Lung (tissue), 12 donors: Measurements from ENCODE around the gene STK25. TPM values are rescaled to one million over a fixed set of nuclear protein-coding genes. Genes with fewer than 3 reads are reported as not detected.

ENCODE experiments used
- ATAC-seq: fragments of 200-7000 bp; cut with Tn5 transposase; one replicate; pipeline ENCODE4 v1.9.1; 2020; ENCODE audit warnings: moderate number of reproducible peaks; ENCODE audit not compliant: insufficient read depth, low FRiP score
- DNase-seq, 3 donors: peaks; one replicate each; pipeline ENCODE4 v3.0.0-alpha.2; 2013 to 2017
- H3K27ac ChIP-seq, 2 donors: one replicate each; pipeline ENCODE4 v1.5.1; 2013; ENCODE audit warnings: mild to moderate bottlenecking in 2 of 2, moderate library complexity in 2 of 2, control low read depth in 1 of 2, inconsistent platforms in 1 of 2, low read depth in 1 of 2, low read length in 1 of 2
- H3K27me3 ChIP-seq, 3 donors: one replicate each; pipeline ENCODE4 v1.5.1; 2013; ENCODE audit warnings: low read length in 2 of 3; ENCODE audit not compliant: control insufficient read depth in 3 of 3, insufficient read depth in 3 of 3
- H3K36me3 ChIP-seq, 4 donors: one replicate each; pipeline ENCODE4 v1.5.1; 2013; ENCODE audit warnings: low read length in 4 of 4, mild to moderate bottlenecking in 1 of 4, moderate library complexity in 1 of 4; ENCODE audit not compliant: control insufficient read depth in 4 of 4, insufficient read depth in 4 of 4
- H3K4me1 ChIP-seq, 5 donors: one replicate each; pipeline ENCODE4 v1.5.1; 2013; ENCODE audit warnings: low read length in 5 of 5, mild to moderate bottlenecking in 2 of 5, moderate library complexity in 1 of 5; ENCODE audit not compliant: control insufficient read depth in 5 of 5, insufficient read depth in 5 of 5
- H3K4me3 ChIP-seq: one replicate; pipeline ENCODE4 v1.5.1; 2013; ENCODE audit warnings: mild to moderate bottlenecking, control low read depth, moderate library complexity
- H3K9ac ChIP-seq, 2 donors: one replicate each; pipeline ENCODE4 v1.5.1; 2013; ENCODE audit warnings: low read length in 2 of 2, control low read depth in 1 of 2; ENCODE audit not compliant: insufficient read depth in 1 of 2
- H3K9me3 ChIP-seq, 4 donors: one replicate each; pipeline ENCODE4 v1.5.1; 2013; ENCODE audit warnings: low read length in 3 of 4, mild to moderate bottlenecking in 1 of 4, moderate library complexity in 1 of 4; ENCODE audit not compliant: control insufficient read depth in 4 of 4, insufficient read depth in 3 of 4
- WGBS, 2 donors: extraction: QIAGEN DNeasy Blood & Tissue Kit; methylation state at CpG; one replicate each; pipeline ENCODE4 v1.1.7; 2013; 5-methylcytosine and 5-hydroxymethylcytosine counted together
- polyA plus RNA-seq, 2 donors: library from polyadenylated mRNA; stranded (reverse); fragments of 200-250 nt; gene quantifications; one replicate each; pipeline ENCODE4 v1.2.1, GENCODE V29; 2013
- total RNA-seq, 2 donors: library from RNA; depleted of rRNA in 1 of 2; stranded (reverse); fragments of >200 nt in 1 of 2; gene quantifications; one replicate each; pipeline ENCODE4 v1.2.1, GENCODE V29; 2014 to 2021
- TF ChIP-seq, protein P1 (sequence below): IDR thresholded peaks from 2 replicates; pipeline ENCODE4 v1.5.1; 2012; ENCODE audit warnings: mild to moderate bottlenecking; ENCODE audit errors: control extremely low read depth, extremely low read depth
- donor health status: control.
- donor health status: control.
- donor health status: Bipolar disorder and iron deficiency.
- donor health status: healthy.
- donor health status: DM: yes; HTN: yes; CAD: no.

The STK25 gene
- total and polyA plus RNA-seq, 4 donors: 126 to 182 (median 136) TPM

DNA sequence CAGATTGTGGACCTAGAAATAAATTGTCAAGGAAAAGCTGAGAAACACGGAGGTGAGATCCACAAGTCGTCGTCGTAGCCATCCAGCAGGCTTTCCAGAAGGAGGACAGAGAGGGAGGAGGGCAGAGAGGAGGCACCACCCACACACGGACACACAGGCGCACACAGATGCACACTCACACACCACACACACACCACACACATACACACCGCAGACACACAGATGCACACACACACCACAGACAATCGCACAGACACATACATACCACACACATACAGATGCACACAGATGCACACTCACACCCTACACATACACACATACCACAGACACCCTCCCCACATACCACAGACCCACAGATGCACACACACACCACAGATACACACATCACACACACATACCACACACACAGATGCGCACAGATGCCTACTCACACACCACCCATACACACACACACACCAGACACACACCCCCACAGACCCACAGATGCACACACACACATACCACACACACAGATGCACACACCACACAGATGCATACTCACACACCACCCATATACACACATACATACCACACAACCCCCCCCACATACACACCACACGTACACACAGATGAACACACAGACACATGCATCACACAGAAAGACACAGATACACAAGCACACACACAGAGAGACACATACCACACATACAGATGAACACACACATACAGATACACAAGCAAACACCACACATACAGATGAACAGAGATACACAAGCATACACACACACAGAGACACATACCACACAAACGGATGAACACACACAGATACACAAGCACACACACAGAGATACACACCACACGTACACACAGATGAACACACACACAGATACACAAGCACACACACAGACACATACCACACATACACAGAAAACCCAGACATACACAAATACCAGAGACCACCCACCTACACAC, 37.4 kb upstream of the STK25 start:
- Histone ChIP-seq H3K9ac (peak overlapping the region in 1 of 2 donors; percentile 36), H3K27me3 (peaks cover 0 to 9% (median 0%) of the 10 kb centered on the region in 3 donors), H3K4me1 (peaks cover 0 to 48% (median 29%) of the 10 kb centered on the region in 5 donors), H3K4me3 (no peak overlapping the region), H3K9me3 (peaks cover 0 to 3% (median 0%) of the 10 kb centered on the region in 4 donors), H3K27ac (peak overlapping the region in 1 of 2 donors; percentile 18), H3K36me3 (no peaks in the 10 kb centered on the region)
- WGBS, 2 donors: 65 to 91% methylated on average over 9 to 12 of the region's 12 CpGs
- ATAC-seq (no peak), DNase-seq (peak in 1 of 3 donors; percentile 29)
- TF ChIP-seq, protein P1, sequence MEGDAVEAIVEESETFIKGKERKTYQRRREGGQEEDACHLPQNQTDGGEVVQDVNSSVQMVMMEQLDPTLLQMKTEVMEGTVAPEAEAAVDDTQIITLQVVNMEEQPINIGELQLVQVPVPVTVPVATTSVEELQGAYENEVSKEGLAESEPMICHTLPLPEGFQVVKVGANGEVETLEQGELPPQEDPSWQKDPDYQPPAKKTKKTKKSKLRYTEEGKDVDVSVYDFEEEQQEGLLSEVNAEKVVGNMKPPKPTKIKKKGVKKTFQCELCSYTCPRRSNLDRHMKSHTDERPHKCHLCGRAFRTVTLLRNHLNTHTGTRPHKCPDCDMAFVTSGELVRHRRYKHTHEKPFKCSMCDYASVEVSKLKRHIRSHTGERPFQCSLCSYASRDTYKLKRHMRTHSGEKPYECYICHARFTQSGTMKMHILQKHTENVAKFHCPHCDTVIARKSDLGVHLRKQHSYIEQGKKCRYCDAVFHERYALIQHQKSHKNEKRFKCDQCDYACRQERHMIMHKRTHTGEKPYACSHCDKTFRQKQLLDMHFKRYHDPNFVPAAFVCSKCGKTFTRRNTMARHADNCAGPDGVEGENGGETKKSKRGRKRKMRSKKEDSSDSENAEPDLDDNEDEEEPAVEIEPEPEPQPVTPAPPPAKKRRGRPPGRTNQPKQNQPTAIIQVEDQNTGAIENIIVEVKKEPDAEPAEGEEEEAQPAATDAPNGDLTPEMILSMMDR: no peak

DNA sequence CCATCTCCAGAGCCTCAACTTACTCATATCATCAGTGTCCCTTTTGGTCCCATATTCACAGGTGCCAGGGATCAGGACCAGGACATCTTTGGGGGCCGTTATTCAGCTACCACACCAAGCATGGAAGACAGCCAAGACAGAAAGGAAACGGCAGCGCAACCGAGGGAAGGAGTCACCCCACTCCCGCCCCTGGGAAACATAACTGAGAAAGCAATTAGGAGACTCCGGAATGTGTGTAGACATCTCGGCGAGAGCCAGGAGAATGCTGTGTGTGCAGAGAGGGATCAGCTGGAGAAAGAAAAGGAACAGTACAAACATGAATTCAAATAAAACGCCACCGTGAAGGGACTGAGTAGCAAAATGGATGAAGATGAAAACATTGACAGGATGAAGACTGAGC, 36.7 kb upstream of the STK25 start:
- Histone ChIP-seq H3K9me3 (peaks cover 0 to 3% (median 0%) of the 10 kb centered on the region in 4 donors), H3K36me3 (no peaks in the 10 kb centered on the region), H3K27ac (peak overlapping the region in 1 of 2 donors; percentile 18), H3K27me3 (peaks cover 0 to 9% (median 0%) of the 10 kb centered on the region in 3 donors), H3K9ac (peak overlapping the region in 1 of 2 donors; percentile 36), H3K4me1 (peaks cover 0 to 47% (median 25%) of the 10 kb centered on the region in 5 donors), H3K4me3 (no peak overlapping the region)
- no peak for ATAC-seq
- TF ChIP-seq, protein P1: no peak
- peak; percentile 86 to 94 (median 93) for DNase-seq
- WGBS, 2 donors: 41 to 42% methylated on average over 10 of the region's 10 CpGs

DNA sequence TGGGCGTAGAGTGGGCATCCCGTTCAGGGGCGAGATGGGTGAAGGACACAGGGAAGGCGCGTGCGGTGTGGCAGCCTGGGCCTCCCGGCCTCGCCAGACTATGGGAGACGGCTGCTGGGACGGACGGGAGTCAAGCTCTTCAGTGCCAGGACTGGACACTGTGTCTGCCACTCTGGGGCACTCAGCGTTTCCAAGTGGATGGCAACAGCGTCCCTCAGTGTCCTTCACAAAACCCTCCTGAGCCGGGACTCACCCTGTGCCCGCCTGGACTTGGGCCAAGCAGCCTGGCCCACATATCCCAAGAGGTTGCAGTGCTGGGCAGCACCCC, 33.9 kb upstream of the STK25 start:
- Histone ChIP-seq H3K9ac (no peak overlapping the region), H3K4me3 (no peak overlapping the region), H3K9me3 (peaks cover 0 to 5% (median 0%) of the 10 kb centered on the region in 4 donors), H3K27me3 (peaks cover 0 to 9% (median 0%) of the 10 kb centered on the region in 3 donors), H3K36me3 (no peaks in the 10 kb centered on the region), H3K27ac (no peak overlapping the region), H3K4me1 (peaks cover 0 to 36% (median 22%) of the 10 kb centered on the region in 5 donors)
- no peak for DNase-seq
- no peak for ATAC-seq
- 58 to 64% methylated on average over 15 of the region's 15 CpGs for WGBS, 2 donors
- TF ChIP-seq, protein P1: no peak
